Jurkat, Clone E6-1 (cell line): ENCODE data around the gene PTPRE.

Experiments
- DNase-seq: peaks from one replicate; pipeline ENCODE4 v3.0.0-alpha.2; 2011; ENCODE audit warnings: low read depth, low spot score
- H3K4me3 ChIP-seq: 2 replicates; pipeline ENCODE4 v1.5.1; 2011; ENCODE audit warnings: mild to moderate bottlenecking, low read length, control low read depth, moderate library complexity

Gene PTPRE

DNA sequence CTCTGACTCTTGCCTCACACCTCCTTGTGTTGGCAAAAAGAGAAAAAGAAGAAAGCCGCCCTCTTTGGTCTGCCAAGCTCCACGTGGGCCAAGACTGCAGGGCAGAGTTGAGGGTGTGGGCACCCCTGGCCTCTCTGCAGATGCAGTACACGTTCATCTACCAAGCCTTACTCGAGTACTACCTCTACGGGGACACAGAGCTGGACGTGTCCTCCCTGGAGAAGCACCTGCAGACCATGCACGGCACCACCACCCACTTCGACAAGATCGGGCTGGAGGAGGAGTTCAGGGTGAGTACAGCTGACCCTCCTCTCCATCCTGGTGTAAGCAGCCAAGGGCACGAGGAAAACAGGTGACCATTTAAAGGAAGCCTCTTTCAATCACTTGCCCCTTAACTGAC is 163.3 kb downstream of the PTPRE start:
- DNase-seq: no peak

DNA sequence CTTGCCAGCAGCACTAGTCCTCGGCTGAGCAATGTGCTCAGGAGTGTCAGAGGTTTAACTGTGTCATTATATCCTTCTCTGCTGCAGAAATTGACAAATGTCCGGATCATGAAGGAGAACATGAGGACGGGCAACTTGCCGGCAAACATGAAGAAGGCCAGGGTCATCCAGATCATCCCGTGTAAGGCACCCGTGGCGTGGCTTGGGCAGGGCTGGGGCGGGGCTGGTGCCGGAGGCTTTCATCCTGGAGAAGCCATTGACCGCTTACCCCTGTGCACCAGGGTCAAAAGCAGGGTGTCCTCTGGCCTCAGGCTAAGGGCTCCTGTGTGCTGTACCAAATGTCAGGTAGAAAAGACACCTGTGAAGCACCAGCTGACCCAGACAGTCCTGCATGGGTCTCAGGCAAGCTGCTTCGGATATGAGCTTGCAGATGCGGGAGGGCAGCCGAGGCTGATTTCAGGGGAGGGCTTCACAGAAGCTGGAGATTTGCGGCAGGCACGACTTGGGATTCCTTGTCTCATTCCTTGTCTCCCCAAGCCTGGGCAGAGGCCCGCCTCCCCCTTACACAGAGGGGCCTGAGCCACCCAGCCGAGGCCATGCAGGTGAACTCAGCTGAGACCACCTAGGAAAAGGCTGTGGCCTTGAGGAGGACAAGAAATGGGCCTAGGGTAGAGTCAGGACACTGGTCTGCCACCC is 164.0 kb downstream of the PTPRE start:
- no peak overlapping the region for H3K4me3 ChIP-seq
- DNase-seq: no peak

More for the DNA sequence above, 163.3 kb downstream of the PTPRE start:
- no peak overlapping the region for H3K4me3 ChIP-seq

DNA sequence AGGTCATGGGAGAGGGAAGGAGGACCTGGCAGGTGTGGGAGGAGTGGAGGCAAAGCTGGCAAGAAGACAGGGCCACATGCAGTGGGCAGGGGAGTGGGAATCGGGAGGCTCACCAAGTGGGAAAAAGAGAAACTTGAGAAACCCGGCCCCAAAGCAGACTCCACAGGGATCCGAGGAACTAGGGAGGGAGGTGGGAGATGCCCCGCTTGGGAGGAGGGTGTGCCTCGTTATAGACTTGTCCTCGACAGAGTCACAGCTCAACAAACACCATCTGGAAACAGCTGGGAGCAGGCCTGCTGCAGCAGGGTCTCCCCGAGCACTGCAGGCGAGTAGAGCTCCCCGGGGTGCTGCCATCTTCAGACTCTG is 164.5 kb downstream of the PTPRE start:
- H3K4me3 ChIP-seq: no peak overlapping the region
- no peak for DNase-seq

DNA sequence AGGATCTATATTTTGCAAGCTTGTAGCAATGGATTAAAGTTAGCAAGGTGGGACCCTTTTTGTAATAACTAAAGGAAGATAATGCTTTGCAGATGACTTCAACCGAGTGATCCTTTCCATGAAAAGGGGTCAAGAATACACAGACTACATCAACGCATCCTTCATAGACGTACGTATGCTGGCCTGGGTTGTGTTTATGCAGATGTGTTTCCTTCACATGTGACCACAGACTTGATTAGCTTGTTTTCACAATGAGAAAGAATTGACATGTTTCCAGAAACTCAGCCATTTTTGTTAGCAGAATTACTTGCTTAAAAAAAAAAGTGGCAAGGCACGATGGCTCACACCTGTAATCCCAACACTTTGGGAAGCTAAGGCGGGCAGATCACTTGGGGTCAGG is 165.1 kb downstream of the PTPRE start:
- DNase-seq: no peak
- H3K4me3 ChIP-seq: no peak overlapping the region

DNA sequence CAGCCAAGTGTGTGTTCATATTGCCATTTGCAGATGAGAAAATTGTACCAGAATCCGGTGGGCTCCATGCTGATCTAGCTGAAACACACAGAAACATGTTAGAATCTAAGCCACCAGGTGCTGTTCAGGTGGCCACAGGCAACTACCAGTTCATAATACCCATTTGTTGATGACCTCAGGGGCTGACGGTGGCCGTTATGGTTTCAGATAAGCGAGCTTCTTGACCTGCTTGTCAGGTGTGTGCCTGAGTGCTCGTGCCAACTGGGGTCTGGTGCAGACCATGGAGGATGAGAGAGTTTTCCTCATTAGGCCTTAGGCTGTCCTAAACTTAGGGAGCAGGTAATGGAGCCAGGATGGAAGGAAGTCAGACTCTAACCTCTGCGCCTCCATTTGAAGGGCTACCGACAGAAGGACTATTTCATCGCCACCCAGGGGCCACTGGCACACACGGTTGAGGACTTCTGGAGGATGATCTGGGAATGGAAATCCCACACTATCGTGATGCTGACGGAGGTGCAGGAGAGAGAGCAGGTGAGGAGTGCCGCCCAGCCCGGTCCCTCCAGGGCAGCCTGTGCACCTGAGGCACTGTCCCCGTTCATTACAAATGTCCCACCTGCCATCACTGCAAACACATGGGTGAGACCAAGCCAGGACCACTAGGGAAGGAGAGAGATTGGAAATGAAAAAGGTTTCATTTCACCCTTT is 166.2 kb downstream of the PTPRE start:
- no peak overlapping the region for H3K4me3 ChIP-seq
- no peak for DNase-seq

DNA sequence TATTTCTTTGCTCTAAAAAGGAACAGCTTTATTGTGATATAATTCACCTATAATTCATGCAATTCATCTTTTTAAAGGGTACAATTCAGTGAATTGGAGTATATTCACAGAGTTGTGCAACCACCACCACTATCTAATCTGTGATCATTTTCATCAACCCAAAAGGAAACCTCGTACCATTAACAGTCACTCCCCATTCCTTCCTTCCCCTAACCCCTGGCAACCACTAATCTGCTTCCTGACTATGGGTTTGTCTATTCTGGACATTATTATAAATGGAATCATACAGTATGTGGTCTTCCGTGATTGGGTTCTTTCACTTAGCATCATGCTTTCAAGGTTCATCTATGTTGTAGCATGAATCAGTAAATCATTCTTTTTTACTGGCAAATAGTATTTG is 167.0 kb downstream of the PTPRE start:
- no peak overlapping the region for H3K4me3 ChIP-seq

DNA sequence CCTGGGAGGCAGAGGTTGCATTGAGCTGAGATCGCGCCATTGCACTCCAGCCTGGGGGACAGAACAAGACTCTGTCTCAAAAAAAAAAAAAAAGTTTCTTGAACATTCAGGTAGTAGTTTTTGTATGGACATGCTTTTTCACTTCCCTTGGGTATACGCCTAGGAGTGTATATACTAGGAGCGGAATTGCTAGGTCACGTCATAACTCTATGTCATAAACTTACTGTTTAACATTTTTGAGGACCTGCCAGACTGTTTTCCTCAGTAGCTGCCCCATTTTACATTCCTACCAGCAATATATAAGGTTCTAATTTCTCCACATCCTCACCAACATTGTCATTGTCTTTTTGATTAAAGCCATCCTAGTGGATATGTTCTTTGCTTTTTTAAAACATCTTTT is 167.7 kb downstream of the PTPRE start:
- H3K4me3 ChIP-seq: no peak overlapping the region
- DNase-seq: no peak

More for the DNA sequence above, 167.0 kb downstream of the PTPRE start:
- no peak for DNase-seq

DNA sequence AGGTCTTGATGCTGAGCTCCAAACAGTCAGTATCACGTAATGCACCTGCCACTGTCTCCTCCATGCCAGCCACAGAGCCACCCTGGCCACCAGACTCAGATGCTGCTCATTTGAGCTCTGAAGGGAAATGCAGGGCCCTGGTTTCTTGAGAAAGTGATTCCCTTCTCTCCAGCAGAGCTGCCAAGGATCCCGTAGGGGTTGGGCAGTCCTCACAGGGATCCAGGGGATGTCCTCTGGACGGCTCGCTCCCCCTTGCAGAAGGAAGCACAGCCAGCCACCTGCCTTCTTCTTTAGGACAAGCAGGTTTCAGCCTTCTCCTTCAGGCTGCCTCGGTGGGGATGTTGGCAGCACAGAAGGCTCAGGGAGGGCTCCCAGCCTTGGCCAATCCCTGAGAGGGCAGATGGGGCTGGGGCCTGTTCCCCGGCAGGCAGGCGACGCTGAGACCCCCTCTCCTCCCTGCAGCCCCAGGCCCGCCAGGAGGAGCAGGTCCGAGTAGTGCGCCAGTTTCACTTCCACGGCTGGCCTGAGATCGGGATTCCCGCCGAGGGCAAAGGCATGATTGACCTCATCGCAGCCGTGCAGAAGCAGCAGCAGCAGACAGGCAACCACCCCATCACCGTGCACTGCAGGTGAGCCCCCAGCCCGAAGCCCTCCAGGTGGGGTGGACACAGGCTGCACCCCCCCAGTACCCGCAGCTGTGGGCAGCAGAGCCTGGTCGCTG is 170.4 kb downstream of the PTPRE start:
- no peak overlapping the region for H3K4me3 ChIP-seq
- no peak for DNase-seq

DNA sequence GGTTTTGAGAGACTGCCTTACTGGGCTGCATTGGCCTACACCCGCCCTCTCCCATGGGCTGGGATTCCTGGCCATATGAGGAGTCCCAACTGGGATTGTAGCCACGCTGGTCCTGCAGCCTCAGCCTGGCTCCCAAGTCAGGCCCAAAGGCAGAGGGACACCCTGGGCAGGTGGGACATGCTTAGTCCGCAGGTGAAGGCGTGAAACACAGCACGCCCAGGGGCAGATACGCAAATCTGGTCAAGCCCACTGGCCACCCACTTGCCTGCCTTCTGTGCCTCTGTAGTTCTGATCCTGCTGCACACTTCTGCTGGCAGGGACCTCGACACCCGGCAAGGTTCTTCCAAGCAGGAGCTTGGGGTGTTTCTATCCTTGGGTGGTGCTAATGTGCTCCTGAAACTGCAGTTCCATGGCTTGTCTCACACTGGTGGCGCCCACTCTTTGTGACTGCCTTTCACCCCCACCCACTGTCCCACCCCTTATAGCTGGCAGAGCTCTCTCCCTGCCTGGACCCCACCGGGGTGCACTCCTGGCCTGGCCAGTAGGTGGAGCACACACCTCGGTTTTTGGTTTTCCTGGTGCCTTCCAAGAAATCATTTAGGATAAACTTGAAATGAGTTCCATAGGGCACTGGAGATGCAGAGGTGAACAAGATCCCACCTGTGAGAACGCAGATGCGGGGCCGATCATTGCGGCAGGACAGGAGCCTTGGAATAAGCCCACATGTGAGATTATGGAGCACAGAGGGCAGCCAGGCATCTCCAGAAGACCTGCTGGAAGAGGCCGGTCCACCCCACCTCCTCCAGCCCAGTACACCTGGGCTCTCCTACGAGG is 171.4 kb downstream of the PTPRE start:
- no peak for DNase-seq
- H3K4me3 ChIP-seq: no peak overlapping the region

DNA sequence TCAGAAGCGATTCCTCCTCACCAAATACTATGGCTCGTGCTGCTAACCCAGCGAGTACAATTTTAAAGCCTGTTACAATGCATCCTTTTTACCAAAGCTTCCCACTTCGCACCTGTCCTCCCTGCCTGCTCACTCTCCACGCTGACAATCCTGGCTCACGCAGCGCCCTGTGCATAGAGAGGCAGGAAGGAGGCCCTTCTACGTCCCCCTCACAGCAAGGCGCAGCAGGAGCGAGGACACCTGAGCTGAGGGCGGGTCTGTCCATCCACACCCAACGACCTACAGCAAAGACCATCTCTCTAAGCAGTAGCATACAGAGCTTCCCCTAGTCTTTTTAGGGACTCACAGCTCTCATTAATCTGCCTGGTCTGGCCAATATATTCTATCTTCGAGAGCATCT is 173.3 kb downstream of the PTPRE start:
- H3K4me3 ChIP-seq: no peak overlapping the region
- no peak for DNase-seq

DNA sequence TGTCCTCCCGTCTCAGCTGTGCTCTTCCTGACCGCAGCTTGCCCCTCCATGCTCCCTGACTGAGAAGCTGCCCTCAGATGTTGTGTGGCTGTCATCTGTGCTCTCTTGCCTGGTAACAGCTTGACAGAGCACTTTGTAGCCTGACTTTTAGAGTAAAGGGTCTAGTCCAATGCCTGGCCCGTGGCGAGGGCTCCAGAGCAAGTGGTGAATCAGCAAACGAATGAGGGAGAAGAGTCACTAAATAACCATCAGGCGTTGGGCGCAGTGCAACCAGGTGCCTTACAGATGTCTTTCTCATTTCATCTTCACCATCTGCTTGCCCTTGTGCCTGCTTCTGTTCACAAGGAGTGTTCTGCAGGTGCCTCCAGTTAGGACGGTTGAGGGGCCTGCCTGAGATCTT is 173.7 kb downstream of the PTPRE start:
- DNase-seq: no peak

DNA sequence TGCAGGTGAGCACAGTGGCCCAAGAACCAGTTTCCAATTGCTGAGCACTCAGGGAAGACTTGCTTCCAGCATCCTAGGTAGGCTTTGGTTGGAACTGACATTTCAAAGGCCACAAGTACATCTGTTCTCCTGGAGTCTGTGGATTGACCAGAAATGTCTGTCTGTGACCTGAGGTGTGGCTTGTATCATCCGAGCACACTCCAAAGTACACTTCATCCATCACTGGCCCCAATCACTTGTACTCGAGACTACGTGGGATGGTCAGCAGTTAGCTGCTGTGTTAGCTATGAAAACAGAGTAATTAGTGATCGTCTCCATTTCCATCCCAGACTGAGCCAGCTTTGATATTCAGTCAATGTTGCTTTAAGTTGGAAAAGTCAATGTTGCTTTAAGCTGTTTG is 174.3 kb downstream of the PTPRE start:
- DNase-seq: no peak
- no peak overlapping the region for H3K4me3 ChIP-seq

More for the DNA sequence above, 173.7 kb downstream of the PTPRE start:
- no peak overlapping the region for H3K4me3 ChIP-seq

DNA sequence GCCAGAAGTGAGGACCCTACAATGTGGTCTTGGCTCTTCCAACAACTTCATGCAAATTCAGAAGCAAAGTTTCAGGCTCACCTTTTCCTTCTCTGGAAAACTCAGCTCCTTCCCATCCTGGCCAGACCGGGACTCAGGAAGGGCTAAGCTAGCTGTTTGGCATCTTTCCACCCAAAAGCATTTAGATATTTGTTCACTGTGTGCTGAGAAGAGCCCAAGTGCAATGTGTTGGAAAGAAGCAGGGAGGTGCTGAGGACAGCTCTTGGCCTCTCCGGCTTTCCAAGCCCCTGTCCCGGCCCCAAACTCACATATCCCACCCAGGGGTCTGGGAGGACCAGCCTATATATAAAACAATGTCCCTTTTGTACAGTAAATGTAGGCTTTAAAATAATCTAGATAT is 174.8 kb downstream of the PTPRE start:
- H3K4me3 ChIP-seq: no peak overlapping the region
- no peak for DNase-seq

DNA sequence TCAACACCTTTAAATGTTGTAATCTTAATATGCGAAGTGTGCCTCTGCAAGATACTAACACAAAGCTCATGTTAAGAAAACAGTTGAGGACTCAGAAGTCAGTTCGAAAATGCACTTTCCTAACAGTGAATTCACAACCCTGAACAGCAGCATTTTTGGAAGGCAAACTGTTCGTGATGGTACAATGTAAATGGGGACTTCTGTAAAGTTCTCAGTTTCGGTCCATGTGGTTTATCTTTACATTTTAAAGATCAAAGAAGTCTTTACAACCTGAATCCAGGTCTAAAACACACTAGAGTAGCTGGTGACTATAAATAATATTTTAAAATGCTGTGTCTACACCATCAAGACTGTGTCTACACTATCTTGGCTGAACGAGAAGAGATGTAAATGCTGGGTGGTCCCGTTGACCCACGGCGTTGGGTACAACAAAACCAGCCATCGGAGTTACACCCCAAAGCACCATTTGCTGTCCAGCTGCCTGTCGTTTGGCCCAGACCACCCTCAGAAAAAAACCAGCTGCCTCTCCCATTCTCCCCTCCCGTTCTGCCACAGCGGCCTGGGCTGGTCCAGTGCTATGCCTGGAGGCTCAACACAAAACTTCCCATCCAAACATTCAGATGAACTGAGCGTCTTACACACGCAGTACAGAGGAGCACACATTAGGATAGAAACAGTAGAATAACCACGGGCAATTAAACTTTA is 176.4 kb downstream of the PTPRE start:
- no peak for DNase-seq
- H3K4me3 ChIP-seq: no peak overlapping the region

DNA sequence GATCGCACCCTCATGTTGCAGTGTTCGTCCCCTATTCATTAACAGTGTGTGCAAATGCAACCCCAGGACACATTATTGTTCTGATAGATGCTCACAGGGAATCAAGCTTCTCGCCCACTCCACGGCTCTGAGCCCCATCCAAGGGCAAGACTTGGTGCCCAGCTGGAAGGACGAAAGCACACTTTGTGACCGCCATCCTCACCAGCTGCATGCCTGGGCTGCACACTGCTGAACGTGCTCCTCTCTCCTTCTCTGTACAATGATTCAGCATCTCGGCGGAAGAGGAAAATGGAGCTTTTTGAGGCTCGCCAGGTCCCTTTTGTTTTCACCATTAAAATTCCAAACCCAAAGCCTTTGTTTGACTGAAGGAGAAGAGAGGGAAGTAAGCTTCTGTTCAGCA is 177.5 kb downstream of the PTPRE start:
- no peak for DNase-seq
- no peak overlapping the region for H3K4me3 ChIP-seq

DNA sequence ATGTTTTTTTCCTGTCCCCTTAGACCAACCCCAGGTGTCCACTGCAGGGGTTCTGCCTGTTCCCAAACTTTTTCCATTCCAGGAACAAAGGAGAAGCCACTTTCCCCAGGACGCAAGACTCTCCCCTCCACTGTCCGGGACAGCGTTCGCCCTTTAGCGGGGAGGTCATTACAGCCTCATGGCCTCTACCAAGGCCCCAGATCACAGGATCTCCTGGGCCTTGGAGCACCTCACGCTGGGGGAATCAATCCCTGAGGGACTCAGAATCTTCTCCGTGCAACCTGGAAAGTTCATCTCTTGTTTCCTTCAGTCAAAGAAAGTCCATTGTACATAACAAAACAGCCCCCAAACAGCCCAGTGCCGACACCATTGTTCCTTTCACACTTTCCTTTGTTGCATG is 178.1 kb downstream of the PTPRE start:
- DNase-seq: no peak
- H3K4me3 ChIP-seq: no peak overlapping the region

DNA sequence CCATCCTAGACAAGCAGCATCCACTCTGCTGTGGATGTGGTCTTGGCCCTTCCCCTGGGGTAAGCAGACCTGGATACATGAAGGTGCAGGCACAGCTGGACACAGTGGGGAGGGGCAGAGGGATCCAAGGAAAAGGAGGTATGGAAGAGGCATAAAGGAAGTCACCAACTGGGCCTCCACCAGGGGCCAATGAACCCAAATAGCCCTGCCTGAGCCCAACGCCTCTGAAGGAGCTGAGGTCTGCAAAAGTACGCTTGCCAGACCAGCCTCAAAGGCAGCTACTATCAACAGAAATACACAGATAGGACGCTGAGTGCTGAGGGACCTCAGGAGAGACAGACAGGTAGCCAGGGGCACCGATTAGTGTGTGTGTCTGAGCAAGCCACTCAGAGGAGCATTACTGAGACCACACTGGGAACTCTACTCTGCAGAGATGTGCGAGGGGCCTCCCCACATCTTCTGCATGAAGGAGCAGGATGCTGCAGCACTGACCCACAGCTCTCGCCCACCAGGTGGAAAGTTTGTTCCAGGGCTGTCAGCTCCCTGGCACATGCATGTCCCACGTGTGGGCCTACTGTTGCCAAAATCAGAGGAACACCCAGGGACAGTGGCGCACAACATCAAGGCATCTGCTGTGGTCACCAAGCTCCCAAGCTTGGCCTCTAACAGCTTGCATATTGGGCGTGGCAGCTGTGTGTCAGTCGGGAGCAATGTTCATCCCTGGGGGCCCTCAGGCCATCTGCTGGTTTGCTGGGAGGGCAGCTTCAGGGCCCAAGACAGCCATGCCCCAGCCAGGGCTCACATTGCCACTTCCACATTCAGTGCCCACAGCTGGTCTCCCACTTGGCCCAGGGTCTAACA is 179.3 kb downstream of the PTPRE start:
- H3K4me3 ChIP-seq: no peak overlapping the region
- DNase-seq: no peak
